ENCODE measurements around the gene MPHOSPH10. TPM values are rescaled to one million over a fixed set of nuclear protein-coding genes. Genes with fewer than 3 reads are reported as not detected.

The MPHOSPH10 gene
- total and polyA plus RNA-seq, 2 of the 13 experiments (the other 11 are each of a cell fraction or from before 2014, with no cell fraction given): 37.8 to 137 TPM

DNA sequence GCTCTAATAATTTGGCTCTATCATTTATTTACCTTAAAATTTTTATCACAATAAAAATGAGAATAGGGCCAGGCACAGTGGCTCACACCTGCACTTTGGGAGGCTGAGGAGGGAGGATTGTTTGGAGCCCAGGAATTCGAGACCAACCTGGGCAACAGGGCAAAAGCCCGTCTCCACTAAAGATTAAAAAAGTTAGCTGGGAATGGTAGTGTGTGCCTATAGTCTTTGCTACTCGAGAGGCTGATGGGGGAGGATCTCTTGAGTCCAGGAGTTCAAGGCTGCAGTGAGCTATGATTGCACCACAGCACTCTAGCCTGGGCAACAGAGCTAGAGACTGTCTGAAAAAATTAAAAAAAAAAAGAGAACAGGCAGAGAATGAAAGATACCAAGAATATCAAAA lies 5.7 kb downstream of the MPHOSPH10 start:
- DNase-seq (ENCODE audit: low spot score) (peak; percentile 79), ATAC-seq (peak; percentile 82), FAIRE-seq (peak; percentile 69)
- in situ Hi-C loops (cut with HindIII; ENCODE audit: extremely low pct_ligation_motif_present, low pct_unique_long_range_greater_than_20kb) (no loop called here), intact Hi-C loops (cut with micrococcal nuclease; ENCODE audit: unreplicated experiment) (no loop called here)
- Histone ChIP-seq H3K4me3 (replicated peaks in 1 of 3; ENCODE audit: insufficient read depth in 1 of 3, low read depth in 2 of 3, low read length in 3 of 3) (no peak overlapping the region), H4K20me1 (ENCODE audit: insufficient read depth, low read length) (peaks cover 8% of the 10 kb centered on the region; the same call in 1 of the 2 replicates), H3K36me3 (replicated peaks in 1 of 2; ENCODE audit: control insufficient read depth in 1 of 2, insufficient read depth in 2 of 2, low read length in 2 of 2) (peaks cover 29 to 75% of the 10 kb centered on the region in 2 experiments), H3K79me2 (ENCODE audit: insufficient read depth, low read length) (peaks cover 39% of the 10 kb centered on the region), H3K9ac (ENCODE audit: insufficient read depth, low read depth, low read length) (no peak overlapping the region), H3K27me3 (ENCODE audit: control insufficient read depth in 1 of 2, insufficient read depth in 2 of 2, low read length in 2 of 2) (no peaks in the 10 kb centered on the region), H3K27ac (ENCODE audit: extremely low read length, insufficient read depth, low read length) (peak overlapping the region; percentile 23), H3K9me3 (ENCODE audit: low read length) (no peaks in the 10 kb centered on the region), H3K4me1 (ENCODE audit: insufficient read depth, low read length) (peaks cover 46% of the 10 kb centered on the region), H2AFZ (ENCODE audit: low read length) (no peak overlapping the region), H3K4me2 (ENCODE audit: low read depth, low read length) (0 out of 2 replicates have a peak overlapping the region, but pooled peaks have one; percentile 4)
- POLR2A ChIA-PET: no interaction called here
- no TSS peak for BruUV-seq (replicated peaks)
- CTCF ChIA-PET (ENCODE audit: low intra/inter-chr PET ratio, low total read pairs): no interaction called here
- WGBS (ENCODE audit: low lambda C conversion rate): 19% methylated on average over 3 of the region's 3 CpGs
- TF ChIP-seq KAT7 (CRISPR knock-in tag; IDR thresholded peaks at IDR 0.05; ENCODE audit: borderline replicate concordance): no peak
- peak; percentile 86; the same call in 1 of the 2 replicates for TF ChIP-seq RCOR2 (CRISPR knock-in tag; IDR thresholded peaks at IDR 0.05)
- TF ChIP-seq, protein P1, sequence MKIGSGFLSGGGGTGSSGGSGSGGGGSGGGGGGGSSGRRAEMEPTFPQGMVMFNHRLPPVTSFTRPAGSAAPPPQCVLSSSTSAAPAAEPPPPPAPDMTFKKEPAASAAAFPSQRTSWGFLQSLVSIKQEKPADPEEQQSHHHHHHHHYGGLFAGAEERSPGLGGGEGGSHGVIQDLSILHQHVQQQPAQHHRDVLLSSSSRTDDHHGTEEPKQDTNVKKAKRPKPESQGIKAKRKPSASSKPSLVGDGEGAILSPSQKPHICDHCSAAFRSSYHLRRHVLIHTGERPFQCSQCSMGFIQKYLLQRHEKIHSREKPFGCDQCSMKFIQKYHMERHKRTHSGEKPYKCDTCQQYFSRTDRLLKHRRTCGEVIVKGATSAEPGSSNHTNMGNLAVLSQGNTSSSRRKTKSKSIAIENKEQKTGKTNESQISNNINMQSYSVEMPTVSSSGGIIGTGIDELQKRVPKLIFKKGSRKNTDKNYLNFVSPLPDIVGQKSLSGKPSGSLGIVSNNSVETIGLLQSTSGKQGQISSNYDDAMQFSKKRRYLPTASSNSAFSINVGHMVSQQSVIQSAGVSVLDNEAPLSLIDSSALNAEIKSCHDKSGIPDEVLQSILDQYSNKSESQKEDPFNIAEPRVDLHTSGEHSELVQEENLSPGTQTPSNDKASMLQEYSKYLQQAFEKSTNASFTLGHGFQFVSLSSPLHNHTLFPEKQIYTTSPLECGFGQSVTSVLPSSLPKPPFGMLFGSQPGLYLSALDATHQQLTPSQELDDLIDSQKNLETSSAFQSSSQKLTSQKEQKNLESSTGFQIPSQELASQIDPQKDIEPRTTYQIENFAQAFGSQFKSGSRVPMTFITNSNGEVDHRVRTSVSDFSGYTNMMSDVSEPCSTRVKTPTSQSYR (CRISPR knock-in tag; IDR thresholded peaks at IDR 0.05; ENCODE audit: borderline replicate concordance): peak; percentile 81
- TF ChIP-seq KDM1A (CRISPR knock-in tag; IDR thresholded peaks at IDR 0.05): peak; percentile 41; the same call in 1 of the 2 replicates
- peak; percentile 52; the same call in 1 of the 2 replicates for TF ChIP-seq DPF2 (CRISPR knock-in tag; IDR thresholded peaks at IDR 0.05; ENCODE audit: borderline replicate concordance, low read depth)
- TF ChIP-seq ZNF124 (CRISPR knock-in tag; IDR thresholded peaks at IDR 0.05): 0 out of 2 replicates have a peak, but pooled peaks have one; percentile 39
- TF ChIP-seq CREM (IDR thresholded peaks at IDR 0.05): peak; percentile 38; the same call in 1 of the 2 replicates
- no peak for TF ChIP-seq CREM (CRISPR knock-in tag; IDR thresholded peaks at IDR 0.05)
- 0 out of 2 replicates have a peak, but pooled peaks have one; percentile 34 for TF ChIP-seq ZFP1 (CRISPR knock-in tag; IDR thresholded peaks at IDR 0.05)
- no peak for TF ChIP-seq ZNF343 (CRISPR knock-in tag; IDR thresholded peaks at IDR 0.05)
- TF ChIP-seq POGZ (CRISPR knock-in tag; IDR thresholded peaks at IDR 0.05): peak; percentile 73
- TF ChIP-seq REPIN1 (CRISPR knock-in tag; IDR thresholded peaks at IDR 0.05; ENCODE audit: borderline replicate concordance, low read depth): no peak
- no peak for TF ChIP-seq SOX13 (IDR thresholded peaks at IDR 0.05)
- TF ChIP-seq SOX13 (CRISPR knock-in tag; conservative IDR thresholded peaks at IDR 0.05 in 1 of 2, IDR thresholded peaks at IDR 0.05 in 1 of 2): peak in 1 of 2 experiments; percentile 32; a peak in 1 of 4 replicates
- TF ChIP-seq SKI (IDR thresholded peaks at IDR 0.05; ENCODE audit: partially characterized antibody): peak; percentile 24
- TF ChIP-seq, protein P2, sequence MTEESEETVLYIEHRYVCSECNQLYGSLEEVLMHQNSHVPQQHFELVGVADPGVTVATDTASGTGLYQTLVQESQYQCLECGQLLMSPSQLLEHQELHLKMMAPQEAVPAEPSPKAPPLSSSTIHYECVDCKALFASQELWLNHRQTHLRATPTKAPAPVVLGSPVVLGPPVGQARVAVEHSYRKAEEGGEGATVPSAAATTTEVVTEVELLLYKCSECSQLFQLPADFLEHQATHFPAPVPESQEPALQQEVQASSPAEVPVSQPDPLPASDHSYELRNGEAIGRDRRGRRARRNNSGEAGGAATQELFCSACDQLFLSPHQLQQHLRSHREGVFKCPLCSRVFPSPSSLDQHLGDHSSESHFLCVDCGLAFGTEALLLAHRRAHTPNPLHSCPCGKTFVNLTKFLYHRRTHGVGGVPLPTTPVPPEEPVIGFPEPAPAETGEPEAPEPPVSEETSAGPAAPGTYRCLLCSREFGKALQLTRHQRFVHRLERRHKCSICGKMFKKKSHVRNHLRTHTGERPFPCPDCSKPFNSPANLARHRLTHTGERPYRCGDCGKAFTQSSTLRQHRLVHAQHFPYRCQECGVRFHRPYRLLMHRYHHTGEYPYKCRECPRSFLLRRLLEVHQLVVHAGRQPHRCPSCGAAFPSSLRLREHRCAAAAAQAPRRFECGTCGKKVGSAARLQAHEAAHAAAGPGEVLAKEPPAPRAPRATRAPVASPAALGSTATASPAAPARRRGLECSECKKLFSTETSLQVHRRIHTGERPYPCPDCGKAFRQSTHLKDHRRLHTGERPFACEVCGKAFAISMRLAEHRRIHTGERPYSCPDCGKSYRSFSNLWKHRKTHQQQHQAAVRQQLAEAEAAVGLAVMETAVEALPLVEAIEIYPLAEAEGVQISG (CRISPR knock-in tag; IDR thresholded peaks at IDR 0.05): peak; percentile 39; the same call in 1 of the 2 replicates
- TF ChIP-seq, protein P3, sequence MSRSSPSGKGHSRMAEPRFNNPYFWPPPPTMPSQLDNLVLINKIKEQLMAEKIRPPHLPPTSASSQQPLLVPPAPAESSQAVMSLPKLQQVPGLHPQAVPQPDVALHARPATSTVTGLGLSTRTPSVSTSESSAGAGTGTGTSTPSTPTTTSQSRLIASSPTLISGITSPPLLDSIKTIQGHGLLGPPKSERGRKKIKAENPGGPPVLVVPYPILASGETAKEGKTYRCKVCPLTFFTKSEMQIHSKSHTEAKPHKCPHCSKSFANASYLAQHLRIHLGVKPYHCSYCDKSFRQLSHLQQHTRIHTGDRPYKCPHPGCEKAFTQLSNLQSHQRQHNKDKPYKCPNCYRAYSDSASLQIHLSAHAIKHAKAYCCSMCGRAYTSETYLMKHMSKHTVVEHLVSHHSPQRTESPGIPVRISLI (CRISPR knock-in tag; IDR thresholded peaks at IDR 0.05; ENCODE audit: borderline replicate concordance): peak; percentile 82
- TF ChIP-seq ZNF274 (CRISPR knock-in tag; IDR thresholded peaks at IDR 0.05): no peak
- no peak for TF ChIP-seq ZBTB21 (CRISPR knock-in tag; IDR thresholded peaks at IDR 0.05)
- no peak for TF ChIP-seq RAD51 (IDR thresholded peaks at IDR 0.05; ENCODE audit: borderline replicate concordance)
- no peak for TF ChIP-seq ZC3H4 (CRISPR knock-in tag; IDR thresholded peaks at IDR 0.05; ENCODE audit: borderline replicate concordance)
